SK-N-SH treated with all-trans-retinoic acid at 6 μM for 48 hours (cell line): ENCODE data around the gene ENC1.

Experiments used
- ATAC-seq: fragments of 200-7000 bp; cut with Tn5 transposase; 3 replicates; pipeline ENCODE4 v1.9.1; 2020; ENCODE audit warnings: mild to moderate bottlenecking, moderate library complexity
- BACH2 ChIP-seq: fragments of 250-450 bp; sonication (Bioruptor Pico); IDR thresholded peaks from 2 replicates; pipeline ENCODE4 v1.9.0; 2021; ENCODE audit warnings: mild to moderate bottlenecking, borderline replicate concordance
- CREB5 ChIP-seq: fragments of 250-450 bp; sonication (Bioruptor Pico); IDR thresholded peaks from 2 replicates; pipeline ENCODE4 v1.5.1; 2020; ENCODE audit warnings: low read depth, mild to moderate bottlenecking, moderate library complexity
- CSDC2 ChIP-seq: fragments of 250-450 bp; sonication (Bioruptor Pico); IDR thresholded peaks from 2 replicates; pipeline ENCODE4 v1.5.0; 2020; ENCODE audit warnings: mild to moderate bottlenecking, moderate library complexity
- CSRNP3 ChIP-seq: fragments of 250-450 bp; sonication (Bioruptor Pico); IDR thresholded peaks from 2 replicates; pipeline ENCODE4 v1.5.1; 2021; ENCODE audit warnings: mild to moderate bottlenecking, moderate library complexity
- ESRRG ChIP-seq: fragments of 250-450 bp; sonication (Bioruptor Pico); IDR thresholded peaks from 2 replicates; pipeline ENCODE4 v1.6.1; 2021; ENCODE audit warnings: mild to moderate bottlenecking
- GLIS3 ChIP-seq: fragments of 250-450 bp; sonication (Bioruptor Pico); IDR thresholded peaks from 2 replicates; pipeline ENCODE4 v1.5.0; 2020; ENCODE audit warnings: mild to moderate bottlenecking, moderate library complexity
- ISL1 ChIP-seq: fragments of 250-450 bp; sonication (Bioruptor Pico); IDR thresholded peaks from 2 replicates; pipeline ENCODE4 v2.1.2; 2022; ENCODE audit warnings: mild to moderate bottlenecking, moderate library complexity
- OSR1 ChIP-seq: fragments of 250-450 bp; sonication (Bioruptor Pico); IDR thresholded peaks from 2 replicates; pipeline ENCODE4 v1.8.0; 2022; ENCODE audit warnings: moderate library complexity, mild to moderate bottlenecking, inconsistent platforms
- POU6F1 ChIP-seq: fragments of 250-450 bp; sonication (Bioruptor Pico); IDR thresholded peaks from 2 replicates; pipeline ENCODE4 v1.8.0; 2021; ENCODE audit warnings: low read depth, mild to moderate bottlenecking, moderate library complexity, borderline replicate concordance
- RARB ChIP-seq: fragments of 250-450 bp; sonication (Bioruptor Pico); IDR thresholded peaks from 2 replicates; pipeline ENCODE4 v1.8.0; 2021; ENCODE audit warnings: mild to moderate bottlenecking, moderate library complexity
- SNAI2 ChIP-seq: fragments of 250-450 bp; sonication (Bioruptor Pico); IDR thresholded peaks from 2 replicates; pipeline ENCODE4 v1.5.0; 2020; ENCODE audit warnings: mild to moderate bottlenecking, moderate library complexity
- TCF4 ChIP-seq: fragments of 250-450 bp; sonication (Bioruptor Pico); IDR thresholded peaks from 2 replicates; pipeline ENCODE4 v1.8.0; 2021; ENCODE audit warnings: mild to moderate bottlenecking, moderate library complexity, borderline replicate concordance
- TOX ChIP-seq: fragments of 250-450 bp; sonication (Bioruptor Pico); IDR thresholded peaks from 2 replicates; pipeline ENCODE4 v1.8.0; 2021; ENCODE audit warnings: mild to moderate bottlenecking, moderate library complexity, borderline replicate concordance
- ZC3H10 ChIP-seq: fragments of 250-450 bp; sonication (Bioruptor Pico); IDR thresholded peaks from 2 replicates; pipeline ENCODE4 v1.5.1; 2021; ENCODE audit warnings: mild to moderate bottlenecking, moderate library complexity
- ZFP3 ChIP-seq: fragments of 250-450 bp; sonication (Bioruptor Pico); IDR thresholded peaks from 2 replicates; pipeline ENCODE4 v1.5.0; 2020; ENCODE audit warnings: mild to moderate bottlenecking, moderate library complexity
- ZFP30 ChIP-seq: fragments of 450-650 bp; formaldehyde crosslinking; IDR thresholded peaks from 2 replicates; pipeline ENCODE4 v1.5.0; 2022; ENCODE audit warnings: mild to moderate bottlenecking, moderate library complexity
- ZNF565 ChIP-seq: fragments of 450-650 bp; formaldehyde crosslinking; conservative IDR thresholded peaks from 2 replicates; pipeline ENCODE4 v1.5.0; 2020; ENCODE audit warnings: low read depth, mild to moderate bottlenecking, moderate library complexity
- ZNF8 ChIP-seq: fragments of 450-650 bp; formaldehyde crosslinking; IDR thresholded peaks from 2 replicates; pipeline ENCODE4 v1.5.0; 2020; ENCODE audit warnings: mild to moderate bottlenecking, moderate library complexity
- TF ChIP-seq, protein P1 (sequence below): fragments of 250-450 bp; sonication (Bioruptor Pico); IDR thresholded peaks from 2 replicates; pipeline ENCODE4 v1.8.0; 2020; ENCODE audit warnings: mild to moderate bottlenecking, moderate library complexity, borderline replicate concordance
- TF ChIP-seq, protein P2 (sequence below): fragments of 250-450 bp; sonication (Bioruptor Pico); IDR thresholded peaks from 2 replicates; pipeline ENCODE4 v1.5.0; 2020; ENCODE audit warnings: mild to moderate bottlenecking, moderate library complexity

Gene ENC1

DNA sequence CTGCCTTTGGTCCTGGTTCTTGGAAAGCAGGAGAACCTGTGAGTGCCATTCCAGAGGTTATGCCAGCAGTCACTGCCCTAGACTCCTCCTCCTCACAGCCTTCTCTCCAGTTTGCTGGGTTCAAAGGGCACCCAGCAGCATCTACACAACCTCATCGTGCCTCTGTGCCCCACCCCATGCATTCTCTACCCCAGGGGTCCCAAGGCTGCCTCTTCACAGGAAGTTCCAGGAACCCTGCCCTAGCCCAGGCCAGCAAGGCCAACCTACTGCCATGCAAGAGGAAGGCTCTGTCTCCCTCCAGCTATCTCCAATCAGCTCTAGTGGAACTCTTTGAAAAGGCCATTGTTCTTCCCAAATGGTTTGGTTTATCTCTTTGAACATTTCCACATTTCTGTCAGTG, 21.2 kb downstream of the ENC1 start:
- TF ChIP-seq CREB5 (CRISPR knock-in tag): no peak
- TF ChIP-seq ZNF565 (CRISPR knock-in tag): no peak
- no peak for TF ChIP-seq TOX (CRISPR knock-in tag)
- TF ChIP-seq GLIS3 (CRISPR knock-in tag): no peak
- TF ChIP-seq ZFP30: no peak
- TF ChIP-seq ZC3H10 (CRISPR knock-in tag): no peak
- no peak for TF ChIP-seq POU6F1
- TF ChIP-seq RARB: no peak
- TF ChIP-seq BACH2 (CRISPR knock-in tag): no peak
- TF ChIP-seq CSRNP3 (CRISPR knock-in tag): no peak
- TF ChIP-seq, protein P1, sequence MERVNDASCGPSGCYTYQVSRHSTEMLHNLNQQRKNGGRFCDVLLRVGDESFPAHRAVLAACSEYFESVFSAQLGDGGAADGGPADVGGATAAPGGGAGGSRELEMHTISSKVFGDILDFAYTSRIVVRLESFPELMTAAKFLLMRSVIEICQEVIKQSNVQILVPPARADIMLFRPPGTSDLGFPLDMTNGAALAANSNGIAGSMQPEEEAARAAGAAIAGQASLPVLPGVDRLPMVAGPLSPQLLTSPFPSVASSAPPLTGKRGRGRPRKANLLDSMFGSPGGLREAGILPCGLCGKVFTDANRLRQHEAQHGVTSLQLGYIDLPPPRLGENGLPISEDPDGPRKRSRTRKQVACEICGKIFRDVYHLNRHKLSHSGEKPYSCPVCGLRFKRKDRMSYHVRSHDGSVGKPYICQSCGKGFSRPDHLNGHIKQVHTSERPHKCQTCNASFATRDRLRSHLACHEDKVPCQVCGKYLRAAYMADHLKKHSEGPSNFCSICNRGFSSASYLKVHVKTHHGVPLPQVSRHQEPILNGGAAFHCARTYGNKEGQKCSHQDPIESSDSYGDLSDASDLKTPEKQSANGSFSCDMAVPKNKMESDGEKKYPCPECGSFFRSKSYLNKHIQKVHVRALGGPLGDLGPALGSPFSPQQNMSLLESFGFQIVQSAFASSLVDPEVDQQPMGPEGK (CRISPR knock-in tag): no peak
- TF ChIP-seq, protein P2, sequence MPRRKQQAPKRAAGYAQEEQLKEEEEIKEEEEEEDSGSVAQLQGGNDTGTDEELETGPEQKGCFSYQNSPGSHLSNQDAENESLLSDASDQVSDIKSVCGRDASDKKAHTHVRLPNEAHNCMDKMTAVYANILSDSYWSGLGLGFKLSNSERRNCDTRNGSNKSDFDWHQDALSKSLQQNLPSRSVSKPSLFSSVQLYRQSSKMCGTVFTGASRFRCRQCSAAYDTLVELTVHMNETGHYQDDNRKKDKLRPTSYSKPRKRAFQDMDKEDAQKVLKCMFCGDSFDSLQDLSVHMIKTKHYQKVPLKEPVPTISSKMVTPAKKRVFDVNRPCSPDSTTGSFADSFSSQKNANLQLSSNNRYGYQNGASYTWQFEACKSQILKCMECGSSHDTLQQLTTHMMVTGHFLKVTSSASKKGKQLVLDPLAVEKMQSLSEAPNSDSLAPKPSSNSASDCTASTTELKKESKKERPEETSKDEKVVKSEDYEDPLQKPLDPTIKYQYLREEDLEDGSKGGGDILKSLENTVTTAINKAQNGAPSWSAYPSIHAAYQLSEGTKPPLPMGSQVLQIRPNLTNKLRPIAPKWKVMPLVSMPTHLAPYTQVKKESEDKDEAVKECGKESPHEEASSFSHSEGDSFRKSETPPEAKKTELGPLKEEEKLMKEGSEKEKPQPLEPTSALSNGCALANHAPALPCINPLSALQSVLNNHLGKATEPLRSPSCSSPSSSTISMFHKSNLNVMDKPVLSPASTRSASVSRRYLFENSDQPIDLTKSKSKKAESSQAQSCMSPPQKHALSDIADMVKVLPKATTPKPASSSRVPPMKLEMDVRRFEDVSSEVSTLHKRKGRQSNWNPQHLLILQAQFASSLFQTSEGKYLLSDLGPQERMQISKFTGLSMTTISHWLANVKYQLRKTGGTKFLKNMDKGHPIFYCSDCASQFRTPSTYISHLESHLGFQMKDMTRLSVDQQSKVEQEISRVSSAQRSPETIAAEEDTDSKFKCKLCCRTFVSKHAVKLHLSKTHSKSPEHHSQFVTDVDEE (CRISPR knock-in tag): no peak
- no peak for TF ChIP-seq ZNF8 (CRISPR knock-in tag)
- no peak for TF ChIP-seq CSDC2 (CRISPR knock-in tag)
- TF ChIP-seq TCF4 (CRISPR knock-in tag): no peak
- no peak for TF ChIP-seq OSR1 (CRISPR knock-in tag)
- no peak for TF ChIP-seq SNAI2
- TF ChIP-seq ESRRG (CRISPR knock-in tag): no peak

GRCh38 chr5:74618106-74618505, 22.4 kb downstream of the ENC1 start:
- no peak for ATAC-seq
- no peak for TF ChIP-seq POU6F1
- TF ChIP-seq ZFP30: no peak
- no peak for TF ChIP-seq ISL1 (CRISPR knock-in tag)
- TF ChIP-seq GLIS3 (CRISPR knock-in tag): no peak
- TF ChIP-seq, protein P2 (CRISPR knock-in tag): no peak
- no peak for TF ChIP-seq SNAI2
- no peak for TF ChIP-seq CREB5 (CRISPR knock-in tag)
- no peak for TF ChIP-seq RARB
- no peak for TF ChIP-seq ZFP3 (CRISPR knock-in tag)
- TF ChIP-seq CSRNP3 (CRISPR knock-in tag): no peak
- no peak for TF ChIP-seq TCF4 (CRISPR knock-in tag)
- TF ChIP-seq, protein P1 (CRISPR knock-in tag): no peak
- no peak for TF ChIP-seq TOX (CRISPR knock-in tag)

More for the DNA sequence above, 21.2 kb downstream of the ENC1 start:
- ATAC-seq: no peak
